LNCaP clone FGC (cell line): ENCODE data around the gene METRNL.

Source experiments
- DNase-seq: peaks from one replicate; pipeline ENCODE4 v3.0.0-alpha.2; 2011; ENCODE audit warnings: low read depth
- H3K4me3 ChIP-seq: 2 replicates; pipeline ENCODE4 v1.5.1; 2011; ENCODE audit warnings: mild to moderate bottlenecking, low read depth, low read length, control low read depth
- CTCF ChIP-seq: IDR thresholded peaks from 2 replicates; pipeline ENCODE4 v1.5.1; 2012; ENCODE audit warnings: mild to moderate bottlenecking; ENCODE audit not compliant: control insufficient read depth, insufficient read depth; ENCODE audit errors: extremely low read depth

METRNL gene

GRCh38 chr17:83090444-83091256 lies 11.2 kb downstream of the METRNL start:
- H3K4me3 ChIP-seq = no peak overlapping the region
- TF ChIP-seq CTCF = no peak

GRCh38 chr17:83091257-83092141 lies 12.1 kb downstream of the METRNL start:
- no peak overlapping the region for H3K4me3 ChIP-seq
- DNase-seq = no peak
- no peak for TF ChIP-seq CTCF

More at GRCh38 chr17:83090444-83091256, 11.2 kb downstream of the METRNL start:
- DNase-seq = no peak

GRCh38 chr17:83092186-83092585 lies 12.8 kb downstream of the METRNL start:
- DNase-seq = no peak
- no peak for TF ChIP-seq CTCF
- no peak overlapping the region for H3K4me3 ChIP-seq

GRCh38 chr17:83092931-83093330 lies 13.5 kb downstream of the METRNL start:
- no peak for TF ChIP-seq CTCF
- no peak overlapping the region for H3K4me3 ChIP-seq
- DNase-seq = no peak

- no peak overlapping the region for H3K4me3 ChIP-seq
- TF ChIP-seq CTCF = no peak
- no peak for DNase-seq
Measured at GRCh38 chr17:83093506-83093905, 14.1 kb downstream of the METRNL start.

GRCh38 chr17:83094291-83094690 lies 14.9 kb downstream of the METRNL start:
- DNase-seq = no peak
- H3K4me3 ChIP-seq = no peak overlapping the region
- TF ChIP-seq CTCF = no peak
